ENCODE measurements around the gene NUP62.

Gene NUP62

GRCh38 chr19:49877020-49877878 lies 52.1 kb downstream of the NUP62 start, which contains the start of the genes AKT1S1 and TBC1D17:
AKT1S1 (minus strand) TSS chr19:49877355; CDS start chr19:49873295, 4,060 bp downstream.
TBC1D17 (plus strand) TSS chr19:49877702; CDS start chr19:49877724, 22 bp downstream.
- TF ChIP-seq CTCF (IDR thresholded peaks at IDR 0.05; ENCODE audit: control insufficient read depth, insufficient read depth, low read depth, low read length, missing control alignments): no peak
- peak within 1 kb of the TSS; percentile 96 for H3K4me3 ChIP-seq (ENCODE audit: control insufficient read depth, low read depth, low read length)
- DNase-seq (ENCODE audit: low read depth): peak; percentile 100

DNA sequence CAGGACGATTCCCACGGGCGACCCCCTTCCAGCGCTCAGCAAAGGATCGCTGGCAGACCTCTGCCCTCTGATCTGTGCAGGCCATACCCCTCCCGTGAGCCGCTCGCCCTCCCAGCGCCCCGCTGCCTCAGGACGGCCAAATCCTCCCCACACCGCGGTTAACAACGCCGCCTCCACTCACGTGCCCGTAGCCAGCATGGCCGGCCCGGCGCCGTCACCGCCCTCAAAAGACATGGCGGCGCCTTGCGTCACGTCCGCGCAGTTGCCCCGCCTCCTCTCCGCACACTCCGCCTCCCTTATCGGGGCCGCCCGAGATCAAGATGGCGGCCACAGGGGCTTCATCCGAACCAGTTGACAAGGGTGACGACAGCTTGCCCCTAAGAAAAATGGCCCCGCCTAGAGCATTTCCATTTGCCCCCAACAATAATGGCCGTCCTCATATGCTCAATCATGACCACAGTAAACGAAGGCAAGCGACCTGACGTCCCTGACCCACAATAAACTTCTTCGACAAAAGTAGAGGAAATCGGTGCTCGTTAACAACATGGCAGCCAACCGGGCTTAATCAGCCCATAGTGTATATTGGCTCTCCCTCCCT lies 52.8 kb downstream of the NUP62 start:
- TF ChIP-seq CTCF (IDR thresholded peaks at IDR 0.05; ENCODE audit: control insufficient read depth, insufficient read depth, low read depth, low read length, missing control alignments): no peak
- peak overlapping the region; percentile 96 for H3K4me3 ChIP-seq (ENCODE audit: control insufficient read depth, low read depth, low read length)
- DNase-seq (ENCODE audit: low read depth): peak; percentile 97

DNA sequence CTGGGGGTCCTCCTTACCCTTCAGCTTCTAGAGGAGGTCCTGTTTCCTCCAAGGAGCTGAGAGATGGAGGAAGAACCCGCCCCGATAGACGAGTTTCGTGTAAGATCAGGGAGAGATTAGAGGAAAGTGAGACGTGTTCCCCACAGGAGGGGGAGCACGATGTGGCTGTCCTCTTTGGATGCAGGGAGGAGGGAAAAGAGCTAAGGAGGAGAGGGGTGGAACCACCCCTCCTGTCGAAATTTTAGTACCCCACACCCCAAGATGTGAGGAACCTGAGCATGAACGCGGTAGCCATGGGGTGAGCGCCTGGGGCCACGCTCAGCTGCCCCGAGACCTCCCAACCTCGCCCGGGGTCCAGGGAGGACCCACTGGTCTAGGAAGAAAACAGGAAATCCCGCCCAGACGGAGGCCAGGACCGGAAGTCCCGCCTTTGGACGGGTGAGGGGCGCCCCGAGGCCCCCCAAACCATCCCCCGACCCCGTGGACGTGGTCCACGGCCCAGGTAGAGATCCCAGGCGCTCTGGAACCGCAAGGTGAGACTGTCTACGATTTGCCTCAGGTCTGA lies 53.4 kb downstream of the NUP62 start:
- TF ChIP-seq CTCF (IDR thresholded peaks at IDR 0.05; ENCODE audit: control insufficient read depth, insufficient read depth, low read depth, low read length, missing control alignments): no peak
- no peak for DNase-seq (ENCODE audit: low read depth)
- peak overlapping the region; percentile 96 for H3K4me3 ChIP-seq (ENCODE audit: control insufficient read depth, low read depth, low read length)

DNA sequence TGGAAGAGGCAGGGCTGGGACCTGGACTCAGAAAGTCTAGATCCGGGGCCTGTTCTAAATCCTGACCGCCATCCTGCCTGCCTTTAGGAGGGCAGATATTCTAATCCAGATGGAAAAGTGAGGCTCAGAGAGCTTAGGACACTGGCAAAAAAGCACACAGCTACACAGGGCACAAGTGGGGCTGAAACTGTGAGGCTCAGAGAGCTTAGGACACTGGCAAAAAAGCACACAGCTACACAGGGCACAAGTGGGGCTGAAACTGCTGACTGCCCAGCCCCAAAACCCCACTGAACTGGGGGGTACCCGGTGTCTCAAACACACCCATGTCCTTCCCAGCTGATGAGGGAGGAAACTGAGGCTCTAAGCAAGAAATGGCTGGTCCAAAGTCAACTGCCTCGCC lies 54.1 kb downstream of the NUP62 start:
- peak overlapping the region; percentile 96 for H3K4me3 ChIP-seq (ENCODE audit: control insufficient read depth, low read depth, low read length)
- no peak for TF ChIP-seq CTCF (IDR thresholded peaks at IDR 0.05; ENCODE audit: control insufficient read depth, insufficient read depth, low read depth, low read length, missing control alignments)
- DNase-seq (ENCODE audit: low read depth): no peak

GRCh38 chr19:49874503-49875157 lies 54.7 kb downstream of the NUP62 start:
- no peak for DNase-seq (ENCODE audit: low read depth)
- no peak for TF ChIP-seq CTCF (IDR thresholded peaks at IDR 0.05; ENCODE audit: control insufficient read depth, insufficient read depth, low read depth, low read length, missing control alignments)
- H3K4me3 ChIP-seq (ENCODE audit: control insufficient read depth, low read depth, low read length): no peak overlapping the region

DNA sequence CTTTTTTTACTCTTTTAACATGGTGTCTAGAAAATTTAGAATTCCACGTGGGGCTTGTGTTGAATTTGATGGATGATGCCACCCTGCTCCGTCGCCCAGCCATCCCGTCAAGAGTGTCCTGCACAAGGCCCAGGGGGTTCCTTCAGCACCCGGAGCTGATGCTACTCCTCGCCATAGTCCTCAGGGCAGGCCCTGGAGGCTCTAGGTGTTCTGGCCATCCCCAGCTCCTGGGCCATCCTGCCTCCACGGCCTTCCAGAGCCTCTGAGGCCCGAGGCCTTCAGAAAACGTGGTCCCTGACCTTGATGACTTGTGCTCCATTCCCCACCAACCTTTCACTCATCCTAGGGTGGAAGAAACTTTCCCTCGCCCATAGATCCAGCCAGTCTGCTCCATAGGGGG lies 55.5 kb downstream of the NUP62 start:
- TF ChIP-seq CTCF (IDR thresholded peaks at IDR 0.05; ENCODE audit: control insufficient read depth, insufficient read depth, low read depth, low read length, missing control alignments): no peak
- no peak for DNase-seq (ENCODE audit: low read depth)
- H3K4me3 ChIP-seq (ENCODE audit: control insufficient read depth, low read depth, low read length): no peak overlapping the region

Data from AG09309 (cell line).